ENCODE data around the gene PPP6R3.
"Not testable (repeated sequence)": the region's sequence is repeated elsewhere in the genome, so short reads cannot be mapped to it uniquely, and the experiment has no call there.

Gene PPP6R3

GRCh38 chr11:68598816-68599653, 138.5 kb downstream of the PPP6R3 start:
- Histone ChIP-seq H3K4me3 (ENCODE audit: low read depth, low read length) (no peak overlapping the region), H3K9me3 (ENCODE audit: control insufficient read depth, insufficient read depth, low read length) (no peaks in the 10 kb centered on the region), H3K27me3 (ENCODE audit: control insufficient read depth, insufficient read depth, low read length) (no peaks in the 10 kb centered on the region), H3K36me3 (ENCODE audit: control insufficient read depth, insufficient read depth, low read length) (peaks cover 63% of the 10 kb centered on the region), H3K9ac (ENCODE audit: low read depth, low read length) (no peak overlapping the region), H3K4me1 (ENCODE audit: control insufficient read depth, insufficient read depth, low read length) (no peaks in the 10 kb centered on the region)

DNA sequence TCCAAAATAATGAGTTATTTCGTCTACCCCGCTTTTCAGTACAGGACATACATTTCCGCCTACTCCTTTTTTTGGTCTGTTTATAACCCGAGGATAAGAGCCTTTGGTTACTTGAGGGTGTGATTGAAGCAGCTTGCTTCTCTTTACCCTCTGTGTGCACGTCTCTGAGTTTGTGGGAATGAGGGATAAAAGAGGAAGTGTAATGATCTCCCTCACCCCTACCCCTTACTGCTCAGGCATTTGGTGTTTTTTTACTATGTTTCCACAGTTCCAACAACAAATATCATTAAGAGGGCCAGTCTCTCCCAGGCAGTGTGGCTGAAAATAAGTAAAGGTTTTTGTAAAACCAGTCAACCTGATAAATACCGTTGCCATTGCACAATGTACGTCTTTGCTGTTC, 140.6 kb downstream of the PPP6R3 start:
- Histone ChIP-seq H3K36me3 (ENCODE audit: control insufficient read depth, insufficient read depth, low read length) (peaks cover 72% of the 10 kb centered on the region), H3K4me1 (ENCODE audit: control insufficient read depth, insufficient read depth, low read length) (no peaks in the 10 kb centered on the region), H3K9ac (ENCODE audit: low read depth, low read length) (no peak overlapping the region), H3K27me3 (ENCODE audit: control insufficient read depth, insufficient read depth, low read length) (no peaks in the 10 kb centered on the region), H3K9me3 (ENCODE audit: control insufficient read depth, insufficient read depth, low read length) (no peaks in the 10 kb centered on the region), H3K4me3 (ENCODE audit: low read depth, low read length) (no peak overlapping the region)

- Histone ChIP-seq H3K27me3 (ENCODE audit: control insufficient read depth, insufficient read depth, low read length) (no peaks in the 10 kb centered on the region), H3K4me3 (ENCODE audit: low read depth, low read length) (no peak overlapping the region), H3K4me1 (ENCODE audit: control insufficient read depth, insufficient read depth, low read length) (peaks cover 4% of the 10 kb centered on the region), H3K9me3 (ENCODE audit: control insufficient read depth, insufficient read depth, low read length) (no peaks in the 10 kb centered on the region), H3K36me3 (ENCODE audit: control insufficient read depth, insufficient read depth, low read length) (peaks cover 47% of the 10 kb centered on the region), H3K9ac (ENCODE audit: low read depth, low read length) (no peak overlapping the region)
Measured at GRCh38 chr11:68609761-68610160, 149.2 kb downstream of the PPP6R3 start.

DNA sequence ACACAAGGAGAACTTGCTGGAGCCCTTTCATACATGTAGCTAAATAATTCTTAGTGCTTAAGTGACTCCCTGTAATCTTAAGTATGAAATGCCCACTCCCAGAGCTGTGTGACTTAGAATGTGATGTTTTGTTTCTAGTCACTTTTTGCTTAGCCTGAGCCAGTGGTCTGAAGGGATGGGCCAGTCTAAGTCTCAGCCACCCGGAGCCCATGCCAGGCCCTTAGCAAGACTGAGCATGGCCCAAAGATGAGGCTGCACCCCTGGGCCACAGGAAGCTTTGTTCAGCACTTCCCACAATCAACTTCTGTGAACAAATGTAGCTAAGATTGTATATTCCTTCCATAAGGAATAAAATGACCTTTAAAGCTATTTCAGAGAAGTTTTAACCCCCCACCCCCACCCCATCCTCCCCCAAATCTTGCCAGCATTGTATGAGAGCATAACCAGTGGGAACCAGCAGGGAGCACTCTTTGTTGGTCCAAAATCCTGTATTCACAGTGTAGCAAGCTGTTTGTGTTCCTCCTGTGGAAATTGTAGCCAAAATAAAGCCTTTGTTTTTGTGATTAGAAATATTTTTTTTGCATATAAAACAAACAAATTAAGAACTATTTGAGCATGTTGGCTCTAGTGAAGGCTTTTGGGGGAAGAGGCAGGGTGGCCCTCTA, 150.0 kb downstream of the PPP6R3 start:
- no peak overlapping the region for H3K9ac ChIP-seq (ENCODE audit: low read depth, low read length)
- no peaks in the 10 kb centered on the region for H3K9me3 ChIP-seq (ENCODE audit: control insufficient read depth, insufficient read depth, low read length)
- peaks cover 4% of the 10 kb centered on the region for H3K4me1 ChIP-seq (ENCODE audit: control insufficient read depth, insufficient read depth, low read length)
- no peaks in the 10 kb centered on the region for H3K27me3 ChIP-seq (ENCODE audit: control insufficient read depth, insufficient read depth, low read length)
- no peak overlapping the region for H3K4me3 ChIP-seq (ENCODE audit: low read depth, low read length)
- H3K36me3 ChIP-seq (ENCODE audit: control insufficient read depth, insufficient read depth, low read length) = peaks cover 47% of the 10 kb centered on the region

- Histone ChIP-seq H3K4me3 (ENCODE audit: low read depth, low read length) (no peak overlapping the region), H3K9me3 (ENCODE audit: control insufficient read depth, insufficient read depth, low read length) (no peaks in the 10 kb centered on the region), H3K27me3 (ENCODE audit: control insufficient read depth, insufficient read depth, low read length) (no peaks in the 10 kb centered on the region), H3K9ac (ENCODE audit: low read depth, low read length) (no peak overlapping the region), H3K4me1 (ENCODE audit: control insufficient read depth, insufficient read depth, low read length) (no peaks in the 10 kb centered on the region), H3K36me3 (ENCODE audit: control insufficient read depth, insufficient read depth, low read length) (peaks cover 30% of the 10 kb centered on the region)
Measured at GRCh38 chr11:68615657-68616056, 155.1 kb downstream of the PPP6R3 start.

DNA sequence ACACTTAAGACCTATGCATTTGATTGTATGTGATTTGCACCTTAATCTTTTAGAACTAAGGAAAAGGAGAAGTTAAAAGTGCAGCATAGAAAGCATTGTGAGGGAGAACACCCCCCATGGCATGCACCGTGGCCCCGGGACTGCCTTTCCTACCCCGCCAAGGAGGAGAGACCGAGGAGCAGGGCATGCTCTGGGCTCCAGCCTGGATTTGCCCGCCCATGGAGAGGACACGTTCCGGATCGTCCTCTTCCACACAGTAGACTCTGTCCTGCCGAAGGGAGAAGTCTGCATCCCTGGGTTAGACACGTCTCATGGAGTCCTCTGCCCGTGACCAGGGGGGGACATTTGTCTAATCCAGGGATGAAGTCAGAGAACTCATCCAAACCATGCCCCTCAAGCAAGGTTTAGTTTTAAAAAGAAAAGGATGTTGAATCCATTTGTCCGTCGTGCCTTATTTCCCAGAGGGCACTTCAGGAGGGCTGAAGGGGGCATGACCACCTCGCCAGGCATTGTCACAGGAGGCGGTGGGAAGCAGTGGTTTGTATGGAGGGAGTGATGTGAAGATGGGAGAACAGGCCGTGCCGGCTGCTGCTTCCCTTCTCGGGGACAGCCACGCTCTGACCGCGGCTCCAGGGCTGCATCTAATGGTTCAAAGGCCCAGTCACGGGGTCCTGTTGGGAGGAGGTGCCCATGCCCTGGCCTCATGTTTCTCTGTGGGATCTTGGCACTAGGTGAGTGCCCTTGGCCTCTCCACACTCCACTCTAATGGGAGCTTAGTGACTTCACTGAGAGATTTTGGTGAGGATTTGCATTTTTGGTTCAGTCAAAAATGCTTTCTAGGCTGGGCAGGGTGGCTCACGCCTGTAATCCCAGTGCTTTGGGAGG, 157.6 kb downstream of the PPP6R3 start:
- no peaks in the 10 kb centered on the region for H3K27me3 ChIP-seq (ENCODE audit: control insufficient read depth, insufficient read depth, low read length)
- H3K4me1 ChIP-seq (ENCODE audit: control insufficient read depth, insufficient read depth, low read length) = no peaks in the 10 kb centered on the region
- no peak overlapping the region for H3K4me3 ChIP-seq (ENCODE audit: low read depth, low read length)
- no peak overlapping the region for H3K9ac ChIP-seq (ENCODE audit: low read depth, low read length)
- H3K9me3 ChIP-seq (ENCODE audit: control insufficient read depth, insufficient read depth, low read length) = no peaks in the 10 kb centered on the region
- peaks cover 10% of the 10 kb centered on the region for H3K36me3 ChIP-seq (ENCODE audit: control insufficient read depth, insufficient read depth, low read length)

DNA sequence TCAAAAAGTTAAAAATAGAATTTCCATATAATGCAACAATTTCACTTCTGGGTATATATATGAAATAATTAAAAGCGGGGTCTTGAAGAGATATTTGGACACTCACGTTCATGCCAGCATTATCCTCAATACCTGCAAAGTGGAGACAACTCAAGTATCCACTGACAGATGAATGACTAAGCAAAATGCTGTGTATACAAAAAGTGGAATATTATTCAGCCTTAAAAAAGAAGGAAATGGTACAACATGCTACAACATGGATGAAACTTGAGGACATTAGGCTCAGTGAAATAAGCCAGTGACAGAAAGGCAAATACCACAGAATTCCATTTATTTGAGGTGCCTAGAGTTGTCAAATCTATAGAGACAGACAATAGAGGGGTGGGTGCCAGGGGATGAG, 161.3 kb downstream of the PPP6R3 start:
- Histone ChIP-seq H3K9ac (ENCODE audit: low read depth, low read length) (no peak overlapping the region), H3K27me3 (ENCODE audit: control insufficient read depth, insufficient read depth, low read length) (no peaks in the 10 kb centered on the region), H3K4me1 (ENCODE audit: control insufficient read depth, insufficient read depth, low read length) (no peaks in the 10 kb centered on the region), H3K9me3 (ENCODE audit: control insufficient read depth, insufficient read depth, low read length) (no peaks in the 10 kb centered on the region), H3K4me3 (ENCODE audit: low read depth, low read length) (no peak overlapping the region), H3K36me3 (ENCODE audit: control insufficient read depth, insufficient read depth, low read length) (no peaks in the 10 kb centered on the region)

- H3K4me1 ChIP-seq (ENCODE audit: control insufficient read depth, insufficient read depth, low read length); H3K36me3 ChIP-seq (ENCODE audit: control insufficient read depth, insufficient read depth, low read length); H3K9ac ChIP-seq (ENCODE audit: low read depth, low read length); H3K9me3 ChIP-seq (ENCODE audit: control insufficient read depth, insufficient read depth, low read length); H3K4me3 ChIP-seq (ENCODE audit: low read depth, low read length); H3K27me3 ChIP-seq (ENCODE audit: control insufficient read depth, insufficient read depth, low read length): not testable (repeated sequence)
Measured at GRCh38 chr11:68623706-68624105, 163.2 kb downstream of the PPP6R3 start.

DNA sequence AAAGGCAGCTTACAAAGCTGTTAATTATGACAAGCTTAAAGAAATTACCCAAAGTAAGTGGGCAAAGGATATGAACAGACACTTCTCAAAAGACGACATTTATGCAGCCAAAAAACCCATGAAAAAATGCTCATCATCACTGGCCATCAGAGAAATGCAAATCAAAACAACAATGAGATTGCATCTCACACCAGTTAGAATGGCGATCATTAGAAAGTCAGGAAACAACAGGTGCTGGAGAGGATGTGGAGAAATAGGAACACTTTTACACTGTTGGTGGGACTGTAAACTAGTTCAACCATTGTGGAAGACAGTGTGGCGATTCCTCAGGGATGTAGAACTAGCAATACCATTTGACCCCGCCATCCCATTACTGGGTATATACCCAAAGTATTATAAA, 164.5 kb downstream of the PPP6R3 start:
- not testable (repeated sequence) for H3K9ac ChIP-seq (ENCODE audit: low read depth, low read length); H3K4me1 ChIP-seq (ENCODE audit: control insufficient read depth, insufficient read depth, low read length); H3K27me3 ChIP-seq (ENCODE audit: control insufficient read depth, insufficient read depth, low read length); H3K36me3 ChIP-seq (ENCODE audit: control insufficient read depth, insufficient read depth, low read length); H3K9me3 ChIP-seq (ENCODE audit: control insufficient read depth, insufficient read depth, low read length); H3K4me3 ChIP-seq (ENCODE audit: low read depth, low read length)

GRCh38 chr11:68626236-68626635, 165.7 kb downstream of the PPP6R3 start:
- not testable (repeated sequence) for H3K4me3 ChIP-seq (ENCODE audit: low read depth, low read length); H3K4me1 ChIP-seq (ENCODE audit: control insufficient read depth, insufficient read depth, low read length); H3K9ac ChIP-seq (ENCODE audit: low read depth, low read length); H3K27me3 ChIP-seq (ENCODE audit: control insufficient read depth, insufficient read depth, low read length); H3K9me3 ChIP-seq (ENCODE audit: control insufficient read depth, insufficient read depth, low read length); H3K36me3 ChIP-seq (ENCODE audit: control insufficient read depth, insufficient read depth, low read length)

GRCh38 chr11:68628837-68629236, 168.3 kb downstream of the PPP6R3 start:
- H3K9me3 ChIP-seq (ENCODE audit: control insufficient read depth, insufficient read depth, low read length); H3K9ac ChIP-seq (ENCODE audit: low read depth, low read length); H3K4me3 ChIP-seq (ENCODE audit: low read depth, low read length); H3K36me3 ChIP-seq (ENCODE audit: control insufficient read depth, insufficient read depth, low read length); H3K4me1 ChIP-seq (ENCODE audit: control insufficient read depth, insufficient read depth, low read length); H3K27me3 ChIP-seq (ENCODE audit: control insufficient read depth, insufficient read depth, low read length): not testable (repeated sequence)

Measured in iPS-15b (cell line).